Lung (tissue), 12 donors: ENCODE measurements around the gene EEF1B2. TPM values are rescaled to one million over a fixed set of nuclear protein-coding genes. Genes with fewer than 3 reads are reported as not detected.
"Not testable (repeated sequence)": the region's sequence is repeated elsewhere in the genome, so short reads cannot be mapped to it uniquely, and the experiment has no call there.

Experiments
- ATAC-seq: fragments of 200-7000 bp; cut with Tn5 transposase; one replicate; pipeline ENCODE4 v1.9.1; 2020; ENCODE audit warnings: moderate number of reproducible peaks; ENCODE audit not compliant: insufficient read depth, low FRiP score
- DNase-seq, 3 donors: peaks; one replicate each; pipeline ENCODE4 v3.0.0-alpha.2; 2013 to 2017
- H3K27ac ChIP-seq, 2 donors: one replicate each; pipeline ENCODE4 v1.5.1; 2013; ENCODE audit warnings: mild to moderate bottlenecking in 2 of 2, moderate library complexity in 2 of 2, control low read depth in 1 of 2, inconsistent platforms in 1 of 2, low read depth in 1 of 2, low read length in 1 of 2
- H3K27me3 ChIP-seq, 3 donors: one replicate each; pipeline ENCODE4 v1.5.1; 2013; ENCODE audit warnings: low read length in 2 of 3; ENCODE audit not compliant: control insufficient read depth in 3 of 3, insufficient read depth in 3 of 3
- H3K36me3 ChIP-seq, 4 donors: one replicate each; pipeline ENCODE4 v1.5.1; 2013; ENCODE audit warnings: low read length in 4 of 4, mild to moderate bottlenecking in 1 of 4, moderate library complexity in 1 of 4; ENCODE audit not compliant: control insufficient read depth in 4 of 4, insufficient read depth in 4 of 4
- H3K4me1 ChIP-seq, 5 donors: one replicate each; pipeline ENCODE4 v1.5.1; 2013; ENCODE audit warnings: low read length in 5 of 5, mild to moderate bottlenecking in 2 of 5, moderate library complexity in 1 of 5; ENCODE audit not compliant: control insufficient read depth in 5 of 5, insufficient read depth in 5 of 5
- H3K4me3 ChIP-seq: one replicate; pipeline ENCODE4 v1.5.1; 2013; ENCODE audit warnings: mild to moderate bottlenecking, control low read depth, moderate library complexity
- H3K9ac ChIP-seq, 2 donors: one replicate each; pipeline ENCODE4 v1.5.1; 2013; ENCODE audit warnings: low read length in 2 of 2, control low read depth in 1 of 2; ENCODE audit not compliant: insufficient read depth in 1 of 2
- H3K9me3 ChIP-seq, 4 donors: one replicate each; pipeline ENCODE4 v1.5.1; 2013; ENCODE audit warnings: low read length in 3 of 4, mild to moderate bottlenecking in 1 of 4, moderate library complexity in 1 of 4; ENCODE audit not compliant: control insufficient read depth in 4 of 4, insufficient read depth in 3 of 4
- WGBS, 2 donors: extraction: QIAGEN DNeasy Blood & Tissue Kit; methylation state at CpG; one replicate each; pipeline ENCODE4 v1.1.7; 2013; 5-methylcytosine and 5-hydroxymethylcytosine counted together
- polyA plus RNA-seq, 2 donors: library from polyadenylated mRNA; stranded (reverse); fragments of 200-250 nt; gene quantifications; one replicate each; pipeline ENCODE4 v1.2.1, GENCODE V29; 2013
- total RNA-seq, 2 donors: library from RNA; depleted of rRNA in 1 of 2; stranded (reverse); fragments of >200 nt in 1 of 2; gene quantifications; one replicate each; pipeline ENCODE4 v1.2.1, GENCODE V29; 2014 to 2021
- TF ChIP-seq, protein P1 (sequence below): IDR thresholded peaks from 2 replicates; pipeline ENCODE4 v1.5.1; 2012; ENCODE audit warnings: mild to moderate bottlenecking; ENCODE audit errors: control extremely low read depth, extremely low read depth
- donor health status: control.
- donor health status: control.
- donor health status: Bipolar disorder and iron deficiency.
- donor health status: healthy.
- donor health status: DM: yes; HTN: yes; CAD: no.

Gene EEF1B2
- total and polyA plus RNA-seq, 4 donors, result 217 to 737 (median 524) TPM

DNA sequence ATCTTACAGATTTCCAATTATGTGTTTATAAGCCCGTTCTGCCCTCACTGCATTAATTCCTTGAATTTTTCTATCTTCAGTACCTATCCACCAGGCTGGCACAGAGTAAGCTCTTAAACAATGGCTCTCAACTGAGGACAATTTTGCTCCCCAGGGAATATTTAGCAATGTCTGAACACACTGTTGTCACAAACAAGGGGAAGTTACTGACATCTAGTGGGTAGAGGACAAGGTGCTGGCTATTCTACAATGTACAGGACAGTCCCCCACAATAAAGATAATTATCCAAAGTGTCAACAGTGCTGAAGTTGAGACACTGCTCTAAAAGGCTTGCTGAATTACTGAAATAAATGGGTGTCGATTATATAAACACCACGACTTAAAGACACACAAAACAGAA is 5.5 kb upstream of the EEF1B2 start:
- H3K4me1 ChIP-seq, result peaks cover 0 to 8% (median 1%) of the 10 kb centered on the region in 5 donors

DNA sequence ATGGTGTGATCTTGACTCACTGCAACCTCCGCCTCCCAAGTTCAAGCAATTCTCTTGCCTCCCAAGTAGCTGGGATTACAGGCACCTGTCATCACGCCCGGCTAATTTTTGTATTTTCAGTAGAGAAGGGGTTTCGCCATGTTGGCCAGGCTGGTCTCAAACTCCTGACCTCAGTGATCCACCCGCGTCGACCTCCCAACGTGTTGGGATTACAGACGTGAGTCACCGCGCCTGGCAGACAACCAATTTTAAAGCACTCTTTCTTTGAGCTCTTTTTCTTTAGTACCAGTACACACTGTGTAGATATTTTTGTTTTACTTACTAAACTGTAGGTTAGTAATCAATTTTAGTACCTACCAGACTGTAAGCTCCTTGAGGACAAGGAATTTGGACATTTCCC is 2.7 kb upstream of the EEF1B2 start:
- not testable (repeated sequence) for DNase-seq, H3K27me3 ChIP-seq, ATAC-seq, H3K9me3 ChIP-seq, H3K9ac ChIP-seq, H3K4me3 ChIP-seq, H3K27ac ChIP-seq
- Histone ChIP-seq H3K4me1 (peaks cover 3 to 17% (median 7%) of the 10 kb centered on the region in 5 donors), H3K36me3 (peaks cover 4 to 27% (median 10%) of the 10 kb centered on the region in 4 donors)
- WGBS, 2 donors, result 92 to 93% methylated on average over 11 of the region's 11 CpGs

More for the DNA sequence above, 5.5 kb upstream of the EEF1B2 start:
- Histone ChIP-seq H3K27me3 (no peaks in the 10 kb centered on the region), H3K27ac (no peak overlapping the region), H3K9ac (no peak overlapping the region), H3K36me3 (peaks cover 6 to 21% (median 15%) of the 10 kb centered on the region in 4 donors), H3K9me3 (no peaks in the 10 kb centered on the region), H3K4me3 (no peak overlapping the region)
- TF ChIP-seq, protein P1, sequence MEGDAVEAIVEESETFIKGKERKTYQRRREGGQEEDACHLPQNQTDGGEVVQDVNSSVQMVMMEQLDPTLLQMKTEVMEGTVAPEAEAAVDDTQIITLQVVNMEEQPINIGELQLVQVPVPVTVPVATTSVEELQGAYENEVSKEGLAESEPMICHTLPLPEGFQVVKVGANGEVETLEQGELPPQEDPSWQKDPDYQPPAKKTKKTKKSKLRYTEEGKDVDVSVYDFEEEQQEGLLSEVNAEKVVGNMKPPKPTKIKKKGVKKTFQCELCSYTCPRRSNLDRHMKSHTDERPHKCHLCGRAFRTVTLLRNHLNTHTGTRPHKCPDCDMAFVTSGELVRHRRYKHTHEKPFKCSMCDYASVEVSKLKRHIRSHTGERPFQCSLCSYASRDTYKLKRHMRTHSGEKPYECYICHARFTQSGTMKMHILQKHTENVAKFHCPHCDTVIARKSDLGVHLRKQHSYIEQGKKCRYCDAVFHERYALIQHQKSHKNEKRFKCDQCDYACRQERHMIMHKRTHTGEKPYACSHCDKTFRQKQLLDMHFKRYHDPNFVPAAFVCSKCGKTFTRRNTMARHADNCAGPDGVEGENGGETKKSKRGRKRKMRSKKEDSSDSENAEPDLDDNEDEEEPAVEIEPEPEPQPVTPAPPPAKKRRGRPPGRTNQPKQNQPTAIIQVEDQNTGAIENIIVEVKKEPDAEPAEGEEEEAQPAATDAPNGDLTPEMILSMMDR, result no peak
- 89 to 95% methylated on average over 3 of the region's 3 CpGs for WGBS, 2 donors
- DNase-seq, result peak in 1 of 3 donors; percentile 13
- no peak for ATAC-seq

DNA sequence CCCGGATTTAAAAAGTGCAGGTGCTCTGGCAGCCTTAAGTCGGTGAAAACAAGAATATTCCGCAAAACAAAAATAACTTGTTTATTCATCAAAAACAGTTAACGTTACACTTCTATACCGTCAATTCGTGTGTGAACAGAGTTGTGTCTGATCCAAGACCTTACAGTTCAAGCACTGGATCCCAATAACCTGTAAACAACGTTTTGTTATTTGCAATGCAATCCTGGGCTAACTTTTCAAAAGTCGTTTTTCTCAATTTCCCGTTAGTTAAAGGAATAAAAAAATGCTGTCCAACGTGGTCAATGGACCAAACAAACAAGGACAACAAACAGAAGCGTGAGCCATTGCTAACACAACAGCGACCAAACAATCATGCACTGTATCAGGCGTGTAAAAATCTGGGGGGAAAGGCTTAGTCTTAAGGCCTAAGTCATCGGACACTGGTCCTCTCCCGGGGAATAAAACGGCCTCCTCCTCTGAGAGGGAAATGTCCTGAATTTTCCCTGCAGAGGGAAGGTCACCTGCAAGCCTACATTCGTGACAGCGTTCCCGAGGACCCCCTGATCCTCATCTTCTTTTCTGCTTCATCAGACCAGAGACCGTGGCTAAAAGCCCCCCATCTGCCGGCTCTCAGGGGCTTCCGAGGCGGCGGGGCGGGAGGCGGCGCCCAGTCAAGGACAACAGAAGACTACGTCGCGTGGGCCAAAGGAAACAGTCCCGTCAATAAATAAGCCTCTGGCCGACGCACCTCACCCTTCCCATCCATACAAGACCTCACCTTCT is 941 bp upstream of the EEF1B2 start:
- H3K4me1 ChIP-seq, result peaks cover 3 to 17% (median 7%) of the 10 kb centered on the region in 5 donors
- peak overlapping the region; percentile 83 to 96 for H3K27ac ChIP-seq
- TF ChIP-seq, protein P1, result no peak
- 1% methylated on average over 33 of the region's 33 CpGs for WGBS, 2 donors
- peaks cover 9 to 36% (median 21%) of the 10 kb centered on the region in 4 donors for H3K36me3 ChIP-seq
- ATAC-seq (peak; percentile 3), DNase-seq (peak in 1 of 3 donors; percentile 45)
- no peaks in the 10 kb centered on the region for H3K27me3 ChIP-seq
- H3K9me3 ChIP-seq, result no peaks in the 10 kb centered on the region
- H3K4me3 ChIP-seq, result peak overlapping the region; percentile 67
- H3K9ac ChIP-seq, result peak overlapping the region; percentile 88 to 95

DNA sequence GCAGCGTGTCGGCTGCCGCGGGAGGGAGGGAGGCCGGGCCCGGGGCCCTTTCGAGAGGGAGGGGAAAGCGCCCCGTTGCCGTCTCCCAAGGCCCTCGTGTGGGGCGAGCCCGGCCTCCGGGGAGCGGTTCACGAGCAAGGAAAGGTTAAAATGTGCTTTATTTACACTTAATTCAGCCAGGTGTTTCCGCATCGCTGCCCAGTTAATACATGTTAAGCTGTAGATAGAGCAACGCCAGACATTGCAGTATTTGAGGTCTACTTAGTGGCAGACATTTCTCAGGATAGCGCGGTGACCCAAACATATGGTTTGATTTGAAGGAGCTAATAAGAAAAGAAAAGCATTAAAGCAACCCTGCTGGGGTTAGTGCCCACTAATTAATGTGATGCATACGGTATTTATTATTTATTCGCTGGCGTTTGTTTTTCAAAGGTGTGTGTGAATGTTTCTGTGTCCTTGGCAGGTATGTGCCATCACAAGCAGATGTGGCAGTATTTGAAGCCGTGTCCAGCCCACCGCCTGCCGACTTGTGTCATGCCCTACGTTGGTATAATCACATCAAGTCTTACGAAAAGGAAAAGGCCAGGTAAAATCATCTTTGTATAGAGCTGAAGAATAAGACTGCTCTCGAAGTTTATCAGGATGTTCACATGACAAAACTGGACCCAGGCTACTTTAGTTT is 571 bp downstream of the EEF1B2 start:
- 6 to 9% methylated on average over 28 to 30 of the region's 30 CpGs for WGBS, 2 donors
- Histone ChIP-seq H3K27me3 (no peaks in the 10 kb centered on the region), H3K36me3 (peaks cover 9 to 36% (median 20%) of the 10 kb centered on the region in 4 donors), H3K9ac (peak overlapping the region; percentile 82 to 88), H3K9me3 (no peaks in the 10 kb centered on the region), H3K4me1 (peaks cover 1 to 17% (median 7%) of the 10 kb centered on the region in 5 donors), H3K4me3 (peak overlapping the region; percentile 70), H3K27ac (peak overlapping the region; percentile 74 to 95)
- peak; percentile 59 for ATAC-seq
- TF ChIP-seq, protein P1, result no peak
- DNase-seq, result peak in 1 of 3 donors; percentile 39
